ENCODE results near the gene ANO3. TPM values are rescaled to one million over a fixed set of nuclear protein-coding genes. Genes with fewer than 3 reads are reported as not detected.

ANO3 gene
- total RNA-seq, 2 experiments from 2014 or later = not detected

DNA sequence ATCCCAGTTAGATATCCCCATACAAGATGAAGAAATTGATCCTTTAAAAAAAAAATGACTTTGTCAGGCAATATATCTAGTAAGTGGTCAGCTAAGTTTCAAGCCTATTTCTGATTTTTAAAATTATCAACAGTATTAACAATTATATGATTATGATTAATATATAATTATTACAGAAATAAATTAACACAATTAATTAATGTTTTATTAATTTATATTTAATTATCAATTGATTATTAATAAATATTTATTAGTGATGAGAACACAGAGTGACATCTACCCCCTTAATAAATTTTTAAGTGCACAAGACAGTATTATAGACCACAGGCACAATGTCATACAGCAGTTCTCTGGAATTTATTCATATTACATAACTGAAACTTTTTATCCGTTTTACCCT, 218.1 kb downstream of the ANO3 start:
- POLR2A ChIA-PET = no interaction called here
- no peaks in the 10 kb centered on the region for H3K27me3 Mint-ChIP-seq
- CTCF ChIA-PET = no interaction called here
- H3K9me3 Mint-ChIP-seq = peaks cover 4% of the 10 kb centered on the region
- H3K4me1 Mint-ChIP-seq = no peaks in the 10 kb centered on the region
- no peaks in the 10 kb centered on the region for H3K36me3 Mint-ChIP-seq (ENCODE audit: low read depth)
- H3K27ac Mint-ChIP-seq = no peak overlapping the region
- H3K4me3 Mint-ChIP-seq = no peak overlapping the region
- no peak for DNase-seq

DNA sequence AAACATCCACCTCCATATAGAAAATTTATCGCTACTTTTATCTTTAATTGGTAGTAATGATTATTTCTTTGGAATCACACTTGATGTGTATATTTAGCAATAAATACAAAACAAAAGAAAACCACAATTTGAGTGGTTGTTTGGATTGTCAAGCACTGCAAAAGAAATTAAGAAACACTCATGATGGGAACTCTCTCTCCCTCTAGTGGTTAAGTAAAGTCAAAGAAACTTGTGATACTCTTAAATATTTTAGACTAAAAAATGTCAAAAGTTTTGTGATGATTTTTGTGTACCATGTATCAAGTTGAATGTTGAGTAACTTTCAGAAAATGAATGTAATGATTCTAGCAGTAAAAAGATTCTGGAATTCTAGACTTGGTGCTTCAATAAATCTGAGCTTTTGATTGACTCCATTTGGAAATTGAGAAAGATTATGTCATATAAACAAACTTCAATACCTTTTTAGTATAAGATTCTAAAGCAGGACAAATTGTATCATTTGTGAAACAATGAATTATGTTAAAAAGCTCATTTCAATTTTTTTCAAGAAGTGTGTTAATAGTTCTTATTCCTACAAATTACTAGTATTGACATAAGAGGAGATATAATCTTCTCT, 219.4 kb downstream of the ANO3 start:
- Mint-ChIP-seq H3K4me3 (no peak overlapping the region), H3K27me3 (no peaks in the 10 kb centered on the region), H3K27ac (no peak overlapping the region), H3K9me3 (peaks cover 4% of the 10 kb centered on the region), H3K4me1 (no peaks in the 10 kb centered on the region), H3K36me3 (ENCODE audit: low read depth) (no peaks in the 10 kb centered on the region)
- DNase-seq = no peak
- ChIA-PET CTCF (no interaction called here), POLR2A (no interaction called here)

DNA sequence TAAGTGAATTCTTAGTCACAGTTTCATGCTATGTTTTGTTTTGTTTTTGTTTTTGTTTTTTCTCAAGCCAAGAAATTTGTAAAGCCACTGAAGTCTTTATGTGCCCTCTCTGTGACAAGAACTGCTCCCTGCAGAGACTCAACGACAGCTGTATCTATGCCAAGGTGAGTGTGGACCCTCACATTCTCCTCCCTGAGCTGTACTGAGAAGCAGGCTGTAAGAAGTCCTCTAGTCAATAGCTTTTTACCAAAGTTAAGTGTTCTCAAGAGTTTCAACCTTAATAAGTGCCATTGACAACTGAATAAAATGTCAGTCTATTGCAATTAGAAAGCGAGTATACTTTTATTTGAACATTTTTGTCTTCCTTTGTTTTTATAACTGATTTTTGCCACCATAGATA, 221.3 kb downstream of the ANO3 start:
- ChIA-PET CTCF (no interaction called here), POLR2A (no interaction called here)
- no peaks in the 10 kb centered on the region for H3K4me1 Mint-ChIP-seq
- no peak for DNase-seq
- peaks cover 4% of the 10 kb centered on the region for H3K9me3 Mint-ChIP-seq
- H3K27me3 Mint-ChIP-seq = no peaks in the 10 kb centered on the region
- H3K27ac Mint-ChIP-seq = no peak overlapping the region
- no peak overlapping the region for H3K4me3 Mint-ChIP-seq
- H3K36me3 Mint-ChIP-seq (ENCODE audit: low read depth) = no peaks in the 10 kb centered on the region

DNA sequence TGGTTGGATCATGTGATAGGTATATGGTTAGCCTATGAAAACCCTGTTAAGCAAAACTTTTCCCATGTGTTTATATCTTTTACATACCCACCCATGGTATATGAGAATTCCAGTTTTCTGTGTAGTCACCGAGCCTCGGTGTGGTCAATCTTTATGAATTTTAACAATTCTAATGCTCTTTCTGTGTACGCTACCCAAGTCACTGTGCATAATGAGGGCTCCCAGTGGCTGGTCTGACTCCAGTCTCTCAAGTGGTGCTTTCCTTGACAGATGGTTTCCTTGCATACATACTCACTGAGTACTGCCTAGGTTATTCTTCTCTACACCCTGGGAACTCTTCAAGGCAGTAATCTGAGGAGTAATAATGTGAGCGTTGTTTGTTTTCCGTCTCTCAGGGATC, 222.5 kb downstream of the ANO3 start:
- Mint-ChIP-seq H3K36me3 (ENCODE audit: low read depth) (no peaks in the 10 kb centered on the region), H3K4me3 (no peak overlapping the region), H3K9me3 (peaks cover 4% of the 10 kb centered on the region), H3K4me1 (no peaks in the 10 kb centered on the region), H3K27me3 (no peaks in the 10 kb centered on the region), H3K27ac (no peak overlapping the region)
- ChIA-PET POLR2A (no interaction called here), CTCF (no interaction called here)
- no peak for DNase-seq

DNA sequence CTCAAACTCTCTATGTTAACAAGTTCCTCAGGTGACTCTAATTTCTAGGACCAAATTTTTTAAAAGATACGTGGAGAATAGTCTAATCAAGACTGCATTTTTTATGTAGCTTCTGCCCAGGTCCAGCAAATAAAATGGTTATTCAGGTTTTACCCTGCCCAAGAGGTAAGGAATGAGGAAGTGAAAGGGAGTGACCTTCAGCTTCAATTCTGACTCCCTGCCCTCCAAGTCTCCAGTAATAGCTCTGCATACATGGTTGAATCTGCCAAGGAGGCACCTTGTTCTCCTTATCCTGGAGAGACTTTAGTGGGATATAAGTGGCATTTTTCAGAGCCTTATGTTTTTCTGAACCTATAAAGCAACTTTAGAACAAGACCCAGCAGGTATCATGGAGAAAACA, 224.7 kb downstream of the ANO3 start:
- Mint-ChIP-seq H3K36me3 (ENCODE audit: low read depth) (no peaks in the 10 kb centered on the region), H3K27ac (no peak overlapping the region), H3K9me3 (peaks cover 4% of the 10 kb centered on the region), H3K4me1 (no peaks in the 10 kb centered on the region), H3K27me3 (no peaks in the 10 kb centered on the region), H3K4me3 (no peak overlapping the region)
- DNase-seq = no peak
- ChIA-PET POLR2A (no interaction called here), CTCF (no interaction called here)

DNA sequence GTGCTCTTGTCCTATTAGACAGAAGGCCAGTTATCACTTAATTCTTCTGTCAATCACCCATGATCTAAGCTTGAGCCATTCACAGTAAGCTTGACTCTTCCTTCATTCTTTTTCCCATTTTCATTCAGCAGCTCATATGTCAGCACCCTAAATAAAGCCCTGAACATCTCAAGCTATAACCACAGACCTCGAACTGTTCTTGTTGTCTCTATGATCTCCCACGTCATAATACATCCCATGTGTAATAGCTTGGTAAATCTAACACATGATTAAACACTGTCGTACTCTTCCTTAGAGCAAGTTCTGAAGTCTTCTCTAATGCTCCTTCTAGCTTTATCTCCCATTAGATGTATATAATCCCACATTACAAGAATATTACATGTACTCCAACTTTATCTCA, 225.7 kb downstream of the ANO3 start:
- no peaks in the 10 kb centered on the region for H3K36me3 Mint-ChIP-seq (ENCODE audit: low read depth)
- H3K4me3 Mint-ChIP-seq = no peak overlapping the region
- CTCF ChIA-PET = no interaction called here
- no peak overlapping the region for H3K27ac Mint-ChIP-seq
- no peaks in the 10 kb centered on the region for H3K4me1 Mint-ChIP-seq
- H3K9me3 Mint-ChIP-seq = peaks cover 4% of the 10 kb centered on the region
- POLR2A ChIA-PET = no interaction called here
- H3K27me3 Mint-ChIP-seq = no peaks in the 10 kb centered on the region
- no peak for DNase-seq

DNA sequence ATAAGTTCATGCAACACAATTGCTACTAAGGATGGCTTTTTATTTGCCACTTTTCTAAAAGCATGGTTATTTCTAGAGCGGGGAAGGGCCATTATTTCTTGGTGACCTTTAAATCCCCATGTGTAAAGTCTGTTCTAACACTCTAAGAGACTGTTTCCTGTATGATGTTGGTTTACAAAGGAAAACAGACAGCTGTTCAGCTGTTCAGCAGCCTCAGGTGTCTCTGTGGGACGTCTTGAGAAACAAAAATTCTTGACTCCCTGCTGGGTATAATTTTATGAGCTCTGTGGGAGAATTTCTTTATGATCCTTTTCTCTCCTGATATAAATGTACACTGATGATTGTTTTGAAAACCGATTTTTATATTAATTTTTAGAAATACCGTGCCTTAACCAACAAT, 226.3 kb downstream of the ANO3 start:
- CTCF ChIA-PET = no interaction called here
- Mint-ChIP-seq H3K9me3 (peaks cover 4% of the 10 kb centered on the region), H3K36me3 (ENCODE audit: low read depth) (no peaks in the 10 kb centered on the region), H3K4me3 (no peak overlapping the region), H3K27ac (no peak overlapping the region), H3K27me3 (no peaks in the 10 kb centered on the region), H3K4me1 (no peaks in the 10 kb centered on the region)
- POLR2A ChIA-PET = no interaction called here
- no peak for DNase-seq

DNA sequence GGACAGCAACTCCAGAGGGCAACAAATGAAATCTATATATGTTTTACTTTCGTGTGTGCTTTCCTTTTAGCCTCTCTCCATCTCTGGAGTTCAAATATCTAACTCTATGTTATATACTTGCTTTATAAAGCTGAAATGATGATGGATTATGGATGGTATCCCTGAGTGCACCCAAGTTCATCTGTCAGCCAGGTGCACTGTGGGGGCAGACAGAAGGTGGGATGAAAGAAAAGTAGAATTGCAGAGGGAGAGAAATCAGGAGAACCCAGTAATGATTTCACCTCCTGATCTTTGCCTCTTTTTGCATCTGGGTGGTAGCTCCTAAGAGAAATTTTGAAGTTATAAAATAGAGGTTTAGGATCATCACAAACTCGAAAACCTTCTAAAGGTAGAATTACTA, 237.7 kb downstream of the ANO3 start:
- no peak for DNase-seq
- Mint-ChIP-seq H3K9me3 (peaks cover 4% of the 10 kb centered on the region), H3K27ac (no peak overlapping the region), H3K4me3 (no peak overlapping the region), H3K4me1 (no peaks in the 10 kb centered on the region), H3K36me3 (ENCODE audit: low read depth) (no peaks in the 10 kb centered on the region), H3K27me3 (no peaks in the 10 kb centered on the region)
- CTCF ChIA-PET = no interaction called here
- POLR2A ChIA-PET = no interaction called here

DNA sequence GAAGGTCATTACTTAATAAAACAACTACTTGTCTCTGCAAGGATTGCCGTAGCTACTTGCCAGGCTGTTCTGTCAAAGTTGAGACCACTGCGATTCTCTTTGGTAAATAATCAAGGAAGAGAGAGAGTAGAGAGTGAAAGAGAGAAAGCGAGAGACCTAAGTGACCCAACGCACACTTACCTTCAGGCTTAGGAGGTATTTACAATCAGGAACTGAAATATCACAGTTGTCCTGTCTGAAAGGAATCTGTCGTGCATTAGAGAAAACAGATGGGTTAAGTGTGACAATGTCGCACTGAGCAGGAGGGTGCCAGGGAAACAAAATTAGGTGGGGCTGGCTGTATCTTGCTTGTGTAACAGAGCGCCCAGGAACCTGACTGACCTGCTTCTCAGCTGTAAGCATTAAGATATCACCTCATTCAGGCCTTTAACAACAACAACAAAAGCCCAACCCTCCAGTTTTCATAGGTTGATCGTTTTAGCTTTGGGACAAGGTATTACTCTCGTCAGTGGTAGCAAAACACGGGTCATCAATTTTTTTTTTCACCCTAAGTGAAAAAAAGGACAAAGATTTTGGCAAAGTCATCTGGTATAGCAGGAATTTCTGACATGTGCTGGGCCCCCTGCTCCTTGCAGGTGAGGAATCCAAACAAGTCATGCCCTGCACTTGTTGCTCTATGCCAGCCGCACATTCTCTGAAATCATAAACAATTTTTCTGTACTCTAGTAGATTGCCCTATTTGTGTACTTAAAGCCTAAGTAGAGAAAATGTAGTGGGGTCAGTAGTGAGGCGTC, 240.1 kb downstream of the ANO3 start, which contains the start of gene MUC15:
MUC15 (minus strand) TSS at position 403 of the 794 bp plus-strand sequence. CDS start 5,169 bp downstream, outside the sequence.
- no peak for DNase-seq
- ChIA-PET POLR2A (no interaction called here), CTCF (no interaction called here)
- peaks cover 4% of the 10 kb centered on the region for H3K9me3 Mint-ChIP-seq
- H3K4me1 Mint-ChIP-seq = no peaks in the 10 kb centered on the region
- no peak within 1 kb of the TSS for H3K27ac Mint-ChIP-seq
- H3K36me3 Mint-ChIP-seq (ENCODE audit: low read depth) = no peaks in the 10 kb centered on the region
- H3K27me3 Mint-ChIP-seq = no peaks in the 10 kb centered on the region
- H3K4me3 Mint-ChIP-seq = no peak within 1 kb of the TSS

DNA sequence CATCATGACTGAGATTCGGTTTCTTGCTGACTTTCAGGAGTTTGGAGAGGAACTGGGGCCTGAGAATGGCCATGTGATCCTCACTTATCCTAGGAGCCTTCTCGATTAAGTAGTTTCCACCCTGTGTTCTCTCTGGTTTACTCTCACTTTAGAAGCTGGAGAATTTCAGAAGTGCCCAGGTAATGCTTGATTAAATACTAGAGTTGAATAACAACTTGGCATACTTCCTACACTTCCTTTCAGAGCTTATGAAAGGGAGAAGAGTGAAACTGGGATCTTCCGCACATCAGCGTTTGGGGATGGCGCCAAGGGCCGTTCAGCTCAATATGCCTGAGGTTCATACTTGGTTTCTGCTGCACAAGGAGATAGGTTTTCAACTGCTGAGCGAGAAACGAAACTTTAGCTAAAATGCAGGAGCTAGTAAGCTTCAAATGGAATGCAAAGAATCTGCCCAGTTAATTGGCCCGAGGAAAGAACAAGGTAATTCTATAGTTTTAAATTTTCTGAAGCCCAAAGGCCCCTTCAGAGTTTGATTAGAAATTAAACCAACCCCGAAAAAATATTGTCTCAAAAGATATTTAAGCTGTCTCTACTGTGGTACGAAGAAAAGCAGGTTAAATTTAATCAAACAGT, 241.0 kb downstream of the ANO3 start:
- no peaks in the 10 kb centered on the region for H3K4me1 Mint-ChIP-seq
- no peak overlapping the region for H3K27ac Mint-ChIP-seq
- peaks cover 4% of the 10 kb centered on the region for H3K9me3 Mint-ChIP-seq
- ChIA-PET CTCF (no interaction called here), POLR2A (no interaction called here)
- no peaks in the 10 kb centered on the region for H3K27me3 Mint-ChIP-seq
- DNase-seq = no peak
- no peak overlapping the region for H3K4me3 Mint-ChIP-seq
- no peaks in the 10 kb centered on the region for H3K36me3 Mint-ChIP-seq (ENCODE audit: low read depth)

DNA sequence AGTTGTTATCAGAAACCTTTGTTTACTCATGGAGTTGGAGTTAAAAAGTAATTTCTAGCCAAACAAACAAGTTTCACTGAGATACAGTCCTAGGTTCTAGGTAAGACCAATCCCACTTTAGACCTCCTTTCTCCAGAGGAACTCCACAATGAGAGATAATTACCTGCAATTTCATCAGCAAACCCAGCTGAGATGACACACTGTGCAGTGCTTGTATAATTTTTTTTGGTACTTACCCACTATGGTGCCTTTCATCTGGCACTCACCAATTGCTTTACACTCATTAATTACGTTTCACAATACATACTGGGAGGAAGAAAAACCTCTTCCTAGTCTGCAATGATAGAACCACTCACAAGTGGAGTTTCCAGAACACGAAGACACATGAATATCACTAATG, 242.0 kb downstream of the ANO3 start:
- Mint-ChIP-seq H3K4me3 (no peak overlapping the region), H3K4me1 (no peaks in the 10 kb centered on the region), H3K36me3 (ENCODE audit: low read depth) (no peaks in the 10 kb centered on the region), H3K9me3 (peaks cover 4% of the 10 kb centered on the region), H3K27me3 (no peaks in the 10 kb centered on the region), H3K27ac (no peak overlapping the region)
- POLR2A ChIA-PET = no interaction called here
- no peak for DNase-seq
- CTCF ChIA-PET = no interaction called here

DNA sequence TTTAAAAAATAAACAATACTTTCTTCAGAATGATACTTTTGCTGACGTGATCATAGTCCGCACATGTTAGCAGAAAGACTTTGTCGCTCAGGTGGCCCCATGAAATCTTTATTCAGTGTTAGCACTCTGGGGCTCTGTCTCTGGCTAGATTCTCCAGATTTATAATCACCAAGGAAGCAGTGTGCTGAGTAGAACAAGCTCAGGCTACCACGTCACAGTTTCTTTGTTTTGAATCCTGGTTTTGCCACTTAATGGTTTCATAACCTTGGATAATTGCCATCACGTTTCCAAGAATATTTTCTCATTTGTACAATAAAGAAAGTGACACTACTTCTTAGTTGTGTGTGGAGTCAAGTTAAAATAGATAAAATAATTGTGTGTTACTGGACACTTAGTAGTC, 244.0 kb downstream of the ANO3 start:
- Mint-ChIP-seq H3K27me3 (no peaks in the 10 kb centered on the region), H3K9me3 (peaks cover 4% of the 10 kb centered on the region), H3K27ac (no peak overlapping the region), H3K4me3 (no peak overlapping the region), H3K4me1 (no peaks in the 10 kb centered on the region), H3K36me3 (ENCODE audit: low read depth) (no peaks in the 10 kb centered on the region)
- POLR2A ChIA-PET = no interaction called here
- no peak for DNase-seq
- CTCF ChIA-PET = no interaction called here

DNA sequence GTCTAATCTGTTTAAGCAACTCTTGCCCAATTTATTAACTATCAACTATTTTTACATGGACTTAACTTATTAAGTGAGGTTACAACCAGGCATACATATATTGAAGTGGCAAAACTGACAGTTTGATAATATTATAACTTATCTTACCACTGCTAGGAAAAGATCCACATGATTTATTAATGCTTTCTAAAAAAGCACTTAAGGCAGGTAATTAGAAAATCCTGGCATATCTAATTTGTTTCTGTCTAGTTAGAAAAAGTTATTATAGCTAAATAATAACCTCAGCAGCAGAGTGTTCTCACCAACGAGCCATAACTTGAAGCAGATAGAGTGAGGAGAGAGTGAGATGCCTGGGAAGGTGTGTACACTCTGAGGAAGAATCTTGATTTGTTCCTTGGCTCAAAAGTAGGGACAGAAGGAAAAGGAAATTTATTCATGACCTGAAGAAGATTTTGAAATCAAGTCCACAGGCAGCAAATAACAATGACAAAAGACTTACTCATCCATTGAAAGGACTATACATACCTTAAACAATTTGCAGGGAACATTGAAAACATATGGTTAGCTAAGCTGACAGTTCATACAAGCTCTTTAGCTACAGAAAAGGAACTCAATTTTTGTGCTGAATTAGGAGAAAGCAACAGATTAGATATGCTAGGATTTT, 247.2 kb downstream of the ANO3 start:
- POLR2A ChIA-PET = no interaction called here
- Mint-ChIP-seq H3K36me3 (ENCODE audit: low read depth) (no peaks in the 10 kb centered on the region), H3K4me1 (no peaks in the 10 kb centered on the region), H3K27ac (no peak overlapping the region), H3K27me3 (no peaks in the 10 kb centered on the region), H3K9me3 (peaks cover 1% of the 10 kb centered on the region), H3K4me3 (no peak overlapping the region)
- CTCF ChIA-PET = no interaction called here
- no peak for DNase-seq
